WTC11 (cell line): ENCODE results near the gene IL12RB1. TPM values are rescaled to one million over a fixed set of nuclear protein-coding genes. Genes with fewer than 3 reads are reported as not detected.

Experiments
- ATAC-seq: fragments of 200-7000 bp; cut with Tn5 transposase; 2 replicates; pipeline ENCODE4 v1.10.0; 2021; ENCODE audit warnings: mild to moderate bottlenecking, moderate library complexity
- CTCF ChIA-PET: fragments of 300-600 bp; sonication (Branson Sonifier 250); formaldehyde crosslinking; loops from one replicate; lab custom pipeline; 2021; ENCODE audit warnings: antibody characterized with exemption; lab: Charles Lee
- POLR2A ChIA-PET: fragments of 350-600 bp; sonication (Branson Sonifier 250); formaldehyde crosslinking; loops from one replicate; lab custom pipeline; 2021; ENCODE audit warnings: antibody characterized with exemption; lab: Charles Lee
- DNase-seq: peaks from one replicate; pipeline ENCODE4 v3.0.0; 2021; ENCODE audit warnings: low spot score
- H3K27ac Mint-ChIP-seq: 2 replicates; pipeline ENCODE4 v1.8.0; 2021; ENCODE audit warnings: mixed read lengths
- H3K27me3 Mint-ChIP-seq: 2 replicates; pipeline ENCODE4 v1.8.0; 2021; ENCODE audit warnings: low read depth, mild to moderate bottlenecking, moderate library complexity, mixed read lengths
- H3K36me3 Mint-ChIP-seq: 2 replicates; pipeline ENCODE4 v1.8.0; 2021; ENCODE audit warnings: mixed read lengths
- H3K4me1 Mint-ChIP-seq: 2 replicates; pipeline ENCODE4 v1.8.0; 2022; ENCODE audit warnings: mixed read lengths
- H3K4me3 Mint-ChIP-seq: 2 replicates; pipeline ENCODE4 v1.8.0; 2021; ENCODE audit warnings: mild to moderate bottlenecking, moderate library complexity, mixed read lengths
- H3K9me3 Mint-ChIP-seq: 2 replicates; pipeline ENCODE4 v1.8.0; 2021; ENCODE audit warnings: mixed read lengths
- CBFB ChIP-seq: sonication (generic); formaldehyde crosslinking; IDR thresholded peaks from 2 replicates; pipeline ENCODE4 v1.8.1; 2022; ENCODE audit warnings: mild to moderate bottlenecking, low read depth, missing genetic modification reagents
- CREB1 ChIP-seq: sonication (generic); formaldehyde crosslinking; IDR thresholded peaks from 2 replicates; pipeline ENCODE4 v1.8.0; 2023; ENCODE audit warnings: mild to moderate bottlenecking, missing genetic modification reagents
- CREM ChIP-seq: sonication (generic); formaldehyde crosslinking; IDR thresholded peaks from 2 replicates; pipeline ENCODE4 v1.8.1; 2022; ENCODE audit warnings: mild to moderate bottlenecking, missing genetic modification reagents, moderate library complexity
- EMX1 ChIP-seq: fragments of 250-450 bp; sonication (Bioruptor Pico); IDR thresholded peaks from 2 replicates; pipeline ENCODE4 v1.8.0; 2021; ENCODE audit warnings: mild to moderate bottlenecking
- ESRRA ChIP-seq: sonication (generic); formaldehyde crosslinking; IDR thresholded peaks from 2 replicates; pipeline ENCODE4 v1.8.1; 2022; ENCODE audit warnings: mild to moderate bottlenecking, missing genetic modification reagents, borderline replicate concordance
- FOXK1 ChIP-seq: sonication (generic); formaldehyde crosslinking; IDR thresholded peaks from 2 replicates; pipeline ENCODE4 v1.8.0; 2022; ENCODE audit warnings: mild to moderate bottlenecking, moderate library complexity, missing genetic modification reagents
- KAT7 ChIP-seq: sonication (generic); formaldehyde crosslinking; IDR thresholded peaks from 2 replicates; pipeline ENCODE4 v1.8.1; 2023; ENCODE audit warnings: missing genetic modification reagents, mild to moderate bottlenecking, borderline replicate concordance
- NFATC4 ChIP-seq: fragments of 250-450 bp; sonication (Bioruptor Pico); IDR thresholded peaks from 2 replicates; pipeline ENCODE4 v1.9.0; 2021; ENCODE audit warnings: mild to moderate bottlenecking
- NR1H2 ChIP-seq: sonication (generic); formaldehyde crosslinking; IDR thresholded peaks from 2 replicates; pipeline ENCODE4 v1.9.0; 2021; ENCODE audit warnings: mild to moderate bottlenecking, moderate library complexity, missing genetic modification reagents
- NR3C1 ChIP-seq: sonication (generic); formaldehyde crosslinking; conservative IDR thresholded peaks from 2 replicates; pipeline ENCODE4 v1.8.1; 2023; ENCODE audit warnings: low read depth, mild to moderate bottlenecking, missing genetic modification reagents
- RELA ChIP-seq: sonication (generic); formaldehyde crosslinking; IDR thresholded peaks from 2 replicates; pipeline ENCODE4 v1.8.1; 2022; ENCODE audit warnings: missing genetic modification reagents, mild to moderate bottlenecking, borderline replicate concordance
- TCF7 ChIP-seq: sonication (generic); formaldehyde crosslinking; IDR thresholded peaks from 2 replicates; pipeline ENCODE4 v1.8.0; 2022; ENCODE audit warnings: mild to moderate bottlenecking, low read depth, missing genetic modification reagents, moderate library complexity
- ZNF232 ChIP-seq: sonication (generic); formaldehyde crosslinking; IDR thresholded peaks from 2 replicates; pipeline ENCODE4 v1.8.0; 2022; ENCODE audit warnings: mild to moderate bottlenecking, missing genetic modification reagents
- ZNF263 ChIP-seq: sonication (generic); formaldehyde crosslinking; IDR thresholded peaks from 2 replicates; pipeline ENCODE4 v1.8.1; 2022; ENCODE audit warnings: low read depth, mild to moderate bottlenecking, moderate library complexity, missing genetic modification reagents
- total RNA-seq: library from RNA; stranded (reverse); gene quantifications from 3 replicates; pipeline ENCODE4 v1.2.3, GENCODE V29; 2021
- TF ChIP-seq, protein P1 (sequence below): sonication (generic); formaldehyde crosslinking; IDR thresholded peaks from 2 replicates; pipeline ENCODE4 v1.8.0; 2022; ENCODE audit warnings: mild to moderate bottlenecking, missing genetic modification reagents
- TF ChIP-seq, protein P2 (sequence below): sonication (generic); formaldehyde crosslinking; IDR thresholded peaks from 2 replicates; pipeline ENCODE4 v1.8.1; 2022; ENCODE audit warnings: low read depth, missing genetic modification reagents, borderline replicate concordance
- TF ChIP-seq, protein P3 (sequence below): fragments of 250-450 bp; sonication (Bioruptor Pico); conservative IDR thresholded peaks from 2 replicates; pipeline ENCODE4 v1.9.0; 2021; ENCODE audit warnings: mild to moderate bottlenecking
- TF ChIP-seq, protein P4 (sequence below): fragments of 250-450 bp; sonication (Bioruptor Pico); IDR thresholded peaks from 2 replicates; pipeline ENCODE4 v1.9.0; 2021; ENCODE audit warnings: mild to moderate bottlenecking, borderline replicate concordance
- TF ChIP-seq, protein P5 (sequence below): sonication (generic); formaldehyde crosslinking; IDR thresholded peaks from 2 replicates; pipeline ENCODE4 v1.8.1; 2023; ENCODE audit warnings: mild to moderate bottlenecking, moderate library complexity, missing genetic modification reagents
- TF ChIP-seq, protein P6 (sequence below): sonication (generic); formaldehyde crosslinking; IDR thresholded peaks from 2 replicates; pipeline ENCODE4 v1.8.1; 2023; ENCODE audit warnings: mild to moderate bottlenecking, missing genetic modification reagents

IL12RB1 gene
- total RNA-seq, 1 experiment from 2014 or later = not detected

DNA sequence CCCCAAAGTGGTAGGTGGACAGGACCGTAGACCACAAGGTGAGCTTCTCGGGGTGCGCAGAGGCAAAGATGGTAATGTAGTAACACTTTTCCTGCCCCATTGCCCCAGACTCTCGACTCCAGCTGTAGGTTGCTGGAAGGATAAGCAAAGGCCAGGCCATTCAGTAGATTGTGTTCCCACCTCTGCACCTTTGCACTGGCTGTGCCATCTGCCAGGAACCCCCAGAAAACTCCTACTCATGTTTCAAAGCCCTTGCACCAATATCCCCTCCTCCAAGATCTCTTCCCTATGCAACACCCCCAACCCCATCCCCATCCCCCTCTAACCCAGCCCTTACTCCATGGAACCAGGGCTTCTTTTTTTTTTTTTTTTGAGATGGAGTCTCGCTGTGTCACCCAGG lies 18.3 kb downstream of the IL12RB1 start:
- Mint-ChIP-seq H3K27me3 (no peaks in the 10 kb centered on the region), H3K9me3 (no peaks in the 10 kb centered on the region), H3K4me1 (no peaks in the 10 kb centered on the region), H3K27ac (no peak overlapping the region), H3K4me3 (no peak overlapping the region), H3K36me3 (no peaks in the 10 kb centered on the region)
- ChIA-PET CTCF (interaction anchor here (1.0 kb wide), 1 partner anchor 45 kb away, joined by 3 read pairs; no protein-coding TSS in a partner anchor), POLR2A (no interaction called here)
- ATAC-seq (no peak), DNase-seq (no peak)
- TF ChIP-seq CREB1 (CRISPR knock-in tag) (no peak), RELA (CRISPR knock-in tag) (no peak)
- TF ChIP-seq, protein P1, sequence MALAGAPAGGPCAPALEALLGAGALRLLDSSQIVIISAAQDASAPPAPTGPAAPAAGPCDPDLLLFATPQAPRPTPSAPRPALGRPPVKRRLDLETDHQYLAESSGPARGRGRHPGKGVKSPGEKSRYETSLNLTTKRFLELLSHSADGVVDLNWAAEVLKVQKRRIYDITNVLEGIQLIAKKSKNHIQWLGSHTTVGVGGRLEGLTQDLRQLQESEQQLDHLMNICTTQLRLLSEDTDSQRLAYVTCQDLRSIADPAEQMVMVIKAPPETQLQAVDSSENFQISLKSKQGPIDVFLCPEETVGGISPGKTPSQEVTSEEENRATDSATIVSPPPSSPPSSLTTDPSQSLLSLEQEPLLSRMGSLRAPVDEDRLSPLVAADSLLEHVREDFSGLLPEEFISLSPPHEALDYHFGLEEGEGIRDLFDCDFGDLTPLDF = no peak

DNA sequence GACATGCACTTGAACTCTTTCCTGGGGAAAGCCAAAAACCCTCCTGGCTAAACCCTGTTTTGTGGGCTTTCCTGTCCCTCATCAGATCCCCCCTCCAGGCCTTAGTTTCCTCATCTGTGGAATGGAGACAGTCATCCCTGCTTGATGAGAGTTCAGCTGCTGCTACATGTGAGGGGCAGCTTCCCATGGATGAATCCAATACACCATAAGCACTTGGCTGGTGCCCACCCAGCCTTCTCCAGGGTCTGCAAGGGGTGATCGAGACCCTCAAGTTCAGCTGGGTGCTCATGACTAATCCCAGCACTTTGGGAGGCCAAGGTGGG lies 21.6 kb downstream of the IL12RB1 start:
- TF ChIP-seq FOXK1 (no peak), NR3C1 (CRISPR knock-in tag) (no peak), TCF7 (CRISPR knock-in tag) (no peak), EMX1 (CRISPR knock-in tag) (no peak), ZNF263 (no peak), NFATC4 (no peak), NR1H2 (CRISPR knock-in tag) (no peak), KAT7 (no peak), ZNF232 (no peak), CBFB (CRISPR knock-in tag) (no peak), CREM (no peak), ESRRA (no peak)
- TF ChIP-seq, protein P2, sequence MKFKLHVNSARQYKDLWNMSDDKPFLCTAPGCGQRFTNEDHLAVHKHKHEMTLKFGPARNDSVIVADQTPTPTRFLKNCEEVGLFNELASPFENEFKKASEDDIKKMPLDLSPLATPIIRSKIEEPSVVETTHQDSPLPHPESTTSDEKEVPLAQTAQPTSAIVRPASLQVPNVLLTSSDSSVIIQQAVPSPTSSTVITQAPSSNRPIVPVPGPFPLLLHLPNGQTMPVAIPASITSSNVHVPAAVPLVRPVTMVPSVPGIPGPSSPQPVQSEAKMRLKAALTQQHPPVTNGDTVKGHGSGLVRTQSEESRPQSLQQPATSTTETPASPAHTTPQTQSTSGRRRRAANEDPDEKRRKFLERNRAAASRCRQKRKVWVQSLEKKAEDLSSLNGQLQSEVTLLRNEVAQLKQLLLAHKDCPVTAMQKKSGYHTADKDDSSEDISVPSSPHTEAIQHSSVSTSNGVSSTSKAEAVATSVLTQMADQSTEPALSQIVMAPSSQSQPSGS = no peak
- TF ChIP-seq, protein P3, sequence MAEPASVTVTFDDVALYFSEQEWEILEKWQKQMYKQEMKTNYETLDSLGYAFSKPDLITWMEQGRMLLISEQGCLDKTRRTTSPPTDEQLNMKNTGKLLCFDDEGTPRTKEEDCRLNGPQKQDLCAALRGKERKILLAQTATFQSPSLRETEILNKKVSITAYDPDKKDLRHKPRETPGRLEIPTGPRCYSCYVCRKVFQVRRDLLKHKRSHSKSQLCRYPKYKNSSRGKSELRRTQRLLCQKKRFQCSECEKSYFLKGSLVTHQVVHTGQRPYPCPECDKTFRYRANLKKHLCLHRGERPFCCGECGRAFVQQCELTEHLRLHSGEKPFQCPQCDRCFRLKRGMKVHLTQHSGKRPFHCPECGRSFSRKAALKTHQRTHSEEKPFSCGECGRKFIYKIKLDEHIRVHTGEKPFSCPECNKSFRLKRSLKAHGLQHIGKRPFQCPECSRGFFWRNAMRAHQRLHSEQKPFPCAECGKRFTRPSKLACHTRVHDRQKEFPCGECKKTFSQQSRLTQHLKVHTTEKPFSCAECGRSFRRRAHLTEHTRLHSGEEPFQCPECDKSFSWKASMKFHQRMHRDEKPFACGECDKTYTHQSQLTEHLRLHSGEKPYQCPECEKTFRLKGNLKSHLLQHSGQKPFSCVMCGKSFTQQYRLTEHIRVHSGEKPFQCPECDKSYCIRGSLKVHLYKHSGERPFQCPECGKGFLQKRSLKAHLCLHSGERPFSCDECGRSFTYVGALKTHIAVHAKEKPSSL = no peak
- TF ChIP-seq, protein P4, sequence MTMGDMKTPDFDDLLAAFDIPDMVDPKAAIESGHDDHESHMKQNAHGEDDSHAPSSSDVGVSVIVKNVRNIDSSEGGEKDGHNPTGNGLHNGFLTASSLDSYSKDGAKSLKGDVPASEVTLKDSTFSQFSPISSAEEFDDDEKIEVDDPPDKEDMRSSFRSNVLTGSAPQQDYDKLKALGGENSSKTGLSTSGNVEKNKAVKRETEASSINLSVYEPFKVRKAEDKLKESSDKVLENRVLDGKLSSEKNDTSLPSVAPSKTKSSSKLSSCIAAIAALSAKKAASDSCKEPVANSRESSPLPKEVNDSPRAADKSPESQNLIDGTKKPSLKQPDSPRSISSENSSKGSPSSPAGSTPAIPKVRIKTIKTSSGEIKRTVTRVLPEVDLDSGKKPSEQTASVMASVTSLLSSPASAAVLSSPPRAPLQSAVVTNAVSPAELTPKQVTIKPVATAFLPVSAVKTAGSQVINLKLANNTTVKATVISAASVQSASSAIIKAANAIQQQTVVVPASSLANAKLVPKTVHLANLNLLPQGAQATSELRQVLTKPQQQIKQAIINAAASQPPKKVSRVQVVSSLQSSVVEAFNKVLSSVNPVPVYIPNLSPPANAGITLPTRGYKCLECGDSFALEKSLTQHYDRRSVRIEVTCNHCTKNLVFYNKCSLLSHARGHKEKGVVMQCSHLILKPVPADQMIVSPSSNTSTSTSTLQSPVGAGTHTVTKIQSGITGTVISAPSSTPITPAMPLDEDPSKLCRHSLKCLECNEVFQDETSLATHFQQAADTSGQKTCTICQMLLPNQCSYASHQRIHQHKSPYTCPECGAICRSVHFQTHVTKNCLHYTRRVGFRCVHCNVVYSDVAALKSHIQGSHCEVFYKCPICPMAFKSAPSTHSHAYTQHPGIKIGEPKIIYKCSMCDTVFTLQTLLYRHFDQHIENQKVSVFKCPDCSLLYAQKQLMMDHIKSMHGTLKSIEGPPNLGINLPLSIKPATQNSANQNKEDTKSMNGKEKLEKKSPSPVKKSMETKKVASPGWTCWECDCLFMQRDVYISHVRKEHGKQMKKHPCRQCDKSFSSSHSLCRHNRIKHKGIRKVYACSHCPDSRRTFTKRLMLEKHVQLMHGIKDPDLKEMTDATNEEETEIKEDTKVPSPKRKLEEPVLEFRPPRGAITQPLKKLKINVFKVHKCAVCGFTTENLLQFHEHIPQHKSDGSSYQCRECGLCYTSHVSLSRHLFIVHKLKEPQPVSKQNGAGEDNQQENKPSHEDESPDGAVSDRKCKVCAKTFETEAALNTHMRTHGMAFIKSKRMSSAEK (CRISPR knock-in tag) = no peak
- TF ChIP-seq, protein P5, sequence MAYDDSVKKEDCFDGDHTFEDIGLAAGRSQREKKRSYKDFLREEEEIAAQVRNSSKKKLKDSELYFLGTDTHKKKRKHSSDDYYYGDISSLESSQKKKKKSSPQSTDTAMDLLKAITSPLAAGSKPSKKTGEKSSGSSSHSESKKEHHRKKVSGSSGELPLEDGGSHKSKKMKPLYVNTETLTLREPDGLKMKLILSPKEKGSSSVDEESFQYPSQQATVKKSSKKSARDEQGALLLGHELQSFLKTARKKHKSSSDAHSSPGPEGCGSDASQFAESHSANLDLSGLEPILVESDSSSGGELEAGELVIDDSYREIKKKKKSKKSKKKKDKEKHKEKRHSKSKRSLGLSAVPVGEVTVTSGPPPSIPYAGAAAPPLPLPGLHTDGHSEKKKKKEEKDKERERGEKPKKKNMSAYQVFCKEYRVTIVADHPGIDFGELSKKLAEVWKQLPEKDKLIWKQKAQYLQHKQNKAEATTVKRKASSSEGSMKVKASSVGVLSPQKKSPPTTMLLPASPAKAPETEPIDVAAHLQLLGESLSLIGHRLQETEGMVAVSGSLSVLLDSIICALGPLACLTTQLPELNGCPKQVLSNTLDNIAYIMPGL (CRISPR knock-in tag) = no peak
- TF ChIP-seq, protein P6, sequence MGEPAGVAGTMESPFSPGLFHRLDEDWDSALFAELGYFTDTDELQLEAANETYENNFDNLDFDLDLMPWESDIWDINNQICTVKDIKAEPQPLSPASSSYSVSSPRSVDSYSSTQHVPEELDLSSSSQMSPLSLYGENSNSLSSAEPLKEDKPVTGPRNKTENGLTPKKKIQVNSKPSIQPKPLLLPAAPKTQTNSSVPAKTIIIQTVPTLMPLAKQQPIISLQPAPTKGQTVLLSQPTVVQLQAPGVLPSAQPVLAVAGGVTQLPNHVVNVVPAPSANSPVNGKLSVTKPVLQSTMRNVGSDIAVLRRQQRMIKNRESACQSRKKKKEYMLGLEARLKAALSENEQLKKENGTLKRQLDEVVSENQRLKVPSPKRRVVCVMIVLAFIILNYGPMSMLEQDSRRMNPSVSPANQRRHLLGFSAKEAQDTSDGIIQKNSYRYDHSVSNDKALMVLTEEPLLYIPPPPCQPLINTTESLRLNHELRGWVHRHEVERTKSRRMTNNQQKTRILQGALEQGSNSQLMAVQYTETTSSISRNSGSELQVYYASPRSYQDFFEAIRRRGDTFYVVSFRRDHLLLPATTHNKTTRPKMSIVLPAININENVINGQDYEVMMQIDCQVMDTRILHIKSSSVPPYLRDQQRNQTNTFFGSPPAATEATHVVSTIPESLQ (CRISPR knock-in tag) = no peak
- CTCF ChIA-PET = interaction anchor here (1.0 to 3.2 kb wide), 4 partner anchors 48 to 190 kb away, joined by 3 to 8 read pairs (median 4); a partner anchor contains a TSS
- no peak overlapping the region for H3K4me3 Mint-ChIP-seq
- H3K27me3 Mint-ChIP-seq = no peaks in the 10 kb centered on the region
- ATAC-seq (no peak), DNase-seq (no peak)
- H3K4me1 Mint-ChIP-seq = no peaks in the 10 kb centered on the region
- no peaks in the 10 kb centered on the region for H3K36me3 Mint-ChIP-seq
- H3K27ac Mint-ChIP-seq = no peak overlapping the region
- POLR2A ChIA-PET = no interaction called here
- H3K9me3 Mint-ChIP-seq = no peaks in the 10 kb centered on the region; the same call in 1 of the 2 replicates
